GM10847 (cell line): ENCODE data around the gene LNP1.

Experiments
- POLR2A ChIP-seq: IDR thresholded peaks from 2 replicates; pipeline ENCODE4 v1.6.1; 2011; ENCODE audit not compliant: insufficient read length; ENCODE audit errors: extremely low read depth

The LNP1 gene

DNA sequence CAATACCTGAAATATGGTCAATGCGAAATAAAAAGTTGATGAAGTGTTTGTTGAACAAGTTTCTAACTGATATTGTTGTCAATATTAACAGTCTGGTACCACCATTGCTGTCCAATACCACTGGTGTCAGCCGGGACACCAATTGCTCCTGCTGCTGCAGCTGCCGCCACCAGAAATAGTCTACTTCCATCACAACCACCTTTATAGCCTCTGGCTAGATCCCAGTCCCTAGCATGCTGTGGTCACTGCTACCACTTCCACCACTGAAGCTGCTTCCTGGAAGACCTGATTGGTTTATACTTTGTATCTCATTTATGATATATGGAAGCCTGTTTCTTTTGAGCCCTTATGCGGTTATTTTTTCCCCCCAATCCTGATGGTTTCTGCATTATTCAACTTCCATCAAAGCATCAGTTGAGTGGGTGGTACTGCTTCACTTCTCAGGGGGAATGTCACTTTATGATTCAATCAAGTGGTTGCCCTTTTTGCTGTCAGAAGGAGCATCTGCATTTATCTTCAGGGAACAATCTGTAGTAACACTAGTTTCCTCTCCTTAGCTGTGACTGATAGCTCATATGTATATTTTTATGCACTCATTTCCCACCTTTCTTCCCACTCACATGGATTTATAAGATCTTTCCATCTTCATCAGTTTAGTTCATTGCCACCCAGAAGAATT lies 11.7 kb downstream of the LNP1 start:
- TF ChIP-seq POLR2A = no peak

DNA sequence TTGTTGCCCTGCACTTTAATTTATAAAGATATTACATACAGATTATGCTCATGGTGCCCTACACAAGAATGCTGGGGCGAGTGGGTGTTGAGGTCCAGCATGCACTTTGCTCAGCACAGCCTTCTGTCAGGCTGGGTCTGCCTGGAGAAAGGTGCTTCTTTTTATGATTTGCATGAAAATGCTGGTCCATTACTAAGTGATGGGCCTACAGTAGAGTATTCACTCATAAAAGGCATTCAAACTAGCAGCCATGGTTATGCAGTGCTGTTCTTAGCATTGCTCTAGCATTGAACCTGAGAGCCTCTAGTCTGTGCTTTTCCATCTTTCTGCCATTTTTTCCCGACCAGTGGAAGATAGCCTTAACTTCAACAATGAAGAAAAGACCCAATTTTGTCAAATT lies 12.3 kb downstream of the LNP1 start:
- TF ChIP-seq POLR2A = no peak

DNA sequence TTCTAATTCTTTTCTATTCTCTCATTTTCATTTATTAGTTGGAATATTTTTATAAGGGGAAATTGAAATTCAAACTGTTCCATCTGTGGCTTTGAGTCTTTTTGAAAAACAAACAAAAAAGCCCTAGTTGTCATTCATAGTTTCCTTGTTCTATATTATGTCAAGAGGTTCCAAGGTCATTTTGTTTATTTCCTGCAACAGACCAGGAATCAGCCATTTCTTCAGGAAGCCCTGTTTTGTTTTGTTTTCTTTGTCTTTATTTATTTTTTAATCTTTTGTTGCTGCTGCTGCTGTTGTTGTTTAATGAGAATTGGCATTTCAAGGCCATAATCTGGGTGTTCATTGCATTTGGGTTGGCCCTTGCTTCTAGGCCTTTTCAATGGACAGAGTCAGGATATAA lies 14.8 kb downstream of the LNP1 start:
- no peak for TF ChIP-seq POLR2A

DNA sequence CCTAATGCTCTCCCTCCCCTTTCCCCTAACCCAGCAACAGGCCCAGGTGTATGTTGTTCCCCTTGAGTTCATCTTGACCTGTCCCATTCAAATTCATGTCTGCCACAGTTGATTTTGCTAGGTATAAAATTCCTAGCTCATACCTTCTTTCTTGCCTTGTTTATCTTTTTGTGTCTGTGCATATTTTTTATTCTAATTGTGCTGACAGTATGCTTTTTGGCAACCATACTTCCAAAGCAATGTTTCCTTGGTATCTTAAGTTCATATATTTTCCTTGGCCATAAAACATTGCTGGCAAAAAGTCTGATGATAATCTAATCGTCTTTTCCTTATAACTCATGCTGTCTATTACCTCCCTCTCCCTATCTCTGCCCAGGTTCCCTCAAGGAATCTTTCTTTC lies 15.5 kb downstream of the LNP1 start:
- TF ChIP-seq POLR2A = no peak

DNA sequence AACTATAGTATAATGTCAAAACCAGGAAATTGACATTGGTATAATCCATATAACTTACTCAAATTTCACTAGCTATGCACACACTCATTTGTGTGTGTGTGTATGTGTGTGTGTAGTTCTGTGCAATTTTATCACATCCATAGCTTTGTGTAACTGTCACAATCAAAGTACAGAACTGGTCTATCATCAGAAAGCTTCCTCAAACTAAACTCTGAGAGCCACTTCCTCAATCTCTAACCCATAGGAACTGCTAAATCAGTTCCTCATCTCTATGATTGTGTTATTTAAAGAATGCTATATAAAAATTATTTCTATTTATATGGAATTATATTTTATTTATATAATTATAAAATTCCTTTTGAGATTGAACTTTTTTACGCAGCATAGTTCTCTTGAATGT lies 18.1 kb downstream of the LNP1 start:
- no peak for TF ChIP-seq POLR2A

DNA sequence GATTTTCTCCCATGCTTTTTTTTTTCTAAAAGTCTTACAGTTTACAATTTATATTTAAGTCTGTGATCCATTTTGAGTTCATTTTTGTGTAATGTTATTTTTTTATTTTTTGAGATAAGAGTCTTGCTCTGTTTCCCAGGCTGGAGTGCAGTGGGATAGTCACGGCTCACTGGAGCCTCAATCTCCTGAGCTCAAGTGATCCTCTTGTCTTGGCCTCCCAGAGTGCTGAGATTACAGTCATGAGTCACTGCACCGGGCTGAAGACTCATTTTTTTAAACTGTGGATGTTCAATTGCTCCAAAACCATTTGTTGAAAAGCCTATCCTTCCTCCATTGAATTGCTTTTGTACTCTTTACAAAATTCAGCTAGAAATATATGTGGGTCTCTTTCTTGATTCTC lies 19.5 kb downstream of the LNP1 start:
- TF ChIP-seq POLR2A = no peak

DNA sequence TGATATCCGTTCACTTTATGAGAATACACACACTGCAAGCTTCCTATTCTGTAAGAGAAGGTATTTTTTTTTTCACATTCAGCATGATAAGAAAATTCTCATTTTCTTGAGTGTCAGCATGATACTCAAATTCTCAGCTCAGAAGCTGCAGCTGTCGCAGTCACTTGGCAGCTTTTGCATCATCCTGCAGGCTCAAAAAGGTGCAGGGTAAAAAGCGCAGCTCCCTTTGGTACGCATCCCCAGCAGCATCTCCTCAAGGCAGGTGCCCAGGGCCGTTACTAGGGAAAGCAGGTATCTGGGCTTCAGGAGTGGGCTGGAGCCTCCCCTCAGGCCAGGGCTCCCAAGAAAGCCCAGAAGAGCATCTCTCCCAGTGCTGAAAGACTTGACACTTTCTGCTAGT lies 22.3 kb downstream of the LNP1 start:
- TF ChIP-seq POLR2A = no peak

DNA sequence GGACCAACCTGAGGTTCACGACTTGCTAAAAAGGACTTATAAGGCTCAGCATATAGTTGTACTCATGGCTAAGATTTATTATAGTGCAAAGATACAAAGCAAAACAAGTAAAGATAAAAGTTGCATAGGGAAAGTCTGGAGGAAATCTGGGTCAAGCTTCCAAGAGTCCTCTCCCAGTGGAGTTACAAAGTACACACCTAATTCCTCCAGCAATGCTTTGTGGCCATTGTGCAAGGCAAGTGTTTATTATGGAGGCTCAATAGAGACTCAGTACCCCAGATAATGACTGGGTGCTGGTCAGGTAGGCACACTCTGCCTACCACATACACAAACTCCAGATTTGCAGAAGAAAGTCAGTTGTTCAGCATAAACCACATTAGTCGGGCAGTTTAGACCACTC lies 22.9 kb downstream of the LNP1 start:
- no peak for TF ChIP-seq POLR2A

DNA sequence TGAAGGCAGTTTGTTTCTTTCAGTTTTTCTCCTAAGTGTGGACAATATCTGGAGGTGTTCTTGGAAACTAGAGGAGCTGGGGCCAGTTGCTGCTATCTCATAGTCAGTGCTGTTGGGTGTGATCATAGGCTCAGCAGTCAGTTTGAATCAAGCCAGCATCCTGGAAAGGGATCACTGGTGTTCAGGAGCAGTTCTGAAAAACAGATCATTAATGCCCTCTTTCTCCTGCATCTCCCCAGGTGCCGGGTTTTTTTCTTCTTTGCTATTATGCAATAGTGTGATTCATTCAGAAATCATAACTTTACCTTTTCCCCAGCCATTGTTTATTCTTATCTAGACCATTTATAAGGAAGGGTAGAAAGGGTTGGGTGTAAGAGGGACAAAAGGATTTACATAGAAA lies 24.0 kb downstream of the LNP1 start:
- no peak for TF ChIP-seq POLR2A

DNA sequence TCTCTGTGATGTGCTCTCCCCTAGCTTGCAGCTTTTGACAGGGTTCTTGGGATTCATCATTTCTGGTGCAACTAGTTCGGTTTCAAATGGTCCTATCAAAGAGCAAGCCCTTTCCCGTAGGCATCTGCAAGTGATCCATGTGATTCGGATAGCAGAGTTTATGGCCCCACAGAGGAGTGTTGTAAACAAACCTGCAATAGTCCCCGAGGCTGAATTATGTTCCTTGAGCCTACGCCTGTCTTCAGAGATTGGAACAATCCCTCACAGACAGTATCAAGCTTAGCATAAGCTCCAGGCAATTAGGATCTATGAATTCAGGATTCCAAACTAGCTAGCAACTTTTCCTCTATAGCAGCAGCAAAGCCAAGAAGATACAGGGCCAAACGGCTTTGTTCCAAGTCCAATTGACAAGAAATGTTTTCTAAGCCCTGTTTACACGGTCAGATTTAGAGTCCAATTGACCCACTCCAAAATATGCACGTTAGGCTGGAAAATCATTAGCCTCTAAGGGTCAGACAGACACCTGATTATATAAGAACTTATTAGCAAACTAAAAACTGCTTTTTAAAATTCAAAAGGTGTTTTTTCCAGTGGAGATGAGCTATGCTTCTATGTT lies 24.8 kb downstream of the LNP1 start:
- no peak for TF ChIP-seq POLR2A

DNA sequence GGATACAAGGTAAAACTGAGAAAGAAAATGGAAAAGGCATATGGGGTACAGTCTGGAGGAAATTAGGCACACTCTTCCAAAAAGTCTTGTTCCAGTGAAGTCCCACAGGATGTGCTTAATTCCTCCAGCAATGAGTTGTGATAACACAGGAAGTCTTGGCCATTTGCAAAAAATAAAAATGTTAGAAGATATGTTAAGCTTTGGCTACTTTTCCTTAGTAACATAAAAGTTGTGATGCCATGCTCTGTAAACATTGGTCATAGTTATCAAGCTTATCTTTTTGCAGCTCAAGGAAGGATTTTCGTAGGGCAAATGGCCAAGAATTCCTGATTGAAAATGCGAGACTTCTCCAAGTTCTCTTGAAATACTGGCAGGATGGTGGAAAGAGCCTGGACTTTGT lies 26.4 kb downstream of the LNP1 start:
- no peak for TF ChIP-seq POLR2A

DNA sequence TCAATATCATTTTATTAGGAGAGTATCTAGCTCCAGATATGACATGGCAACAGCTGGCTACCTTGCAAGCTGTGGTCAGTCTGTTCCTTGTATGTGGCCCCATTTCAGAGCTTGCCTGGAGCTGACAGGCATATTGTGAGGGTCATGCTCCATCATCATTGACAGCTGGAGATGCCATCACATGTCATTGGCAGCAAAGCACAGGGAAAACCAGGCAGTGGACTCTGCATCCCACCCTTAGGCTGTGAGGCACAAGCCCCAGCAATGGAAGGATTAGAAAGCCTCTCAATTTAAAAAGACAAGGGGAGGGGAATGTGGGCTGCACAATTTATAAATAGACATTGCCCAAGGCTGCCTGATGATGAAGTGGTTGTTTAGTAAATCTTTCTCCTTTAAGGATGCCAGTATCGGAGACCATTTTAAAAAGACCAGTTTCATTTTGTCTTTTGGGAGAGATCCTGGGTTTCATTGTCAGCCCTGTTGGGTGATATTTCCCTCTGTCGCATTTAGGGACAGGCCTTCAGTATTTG lies 27.9 kb downstream of the LNP1 start:
- TF ChIP-seq POLR2A = no peak

DNA sequence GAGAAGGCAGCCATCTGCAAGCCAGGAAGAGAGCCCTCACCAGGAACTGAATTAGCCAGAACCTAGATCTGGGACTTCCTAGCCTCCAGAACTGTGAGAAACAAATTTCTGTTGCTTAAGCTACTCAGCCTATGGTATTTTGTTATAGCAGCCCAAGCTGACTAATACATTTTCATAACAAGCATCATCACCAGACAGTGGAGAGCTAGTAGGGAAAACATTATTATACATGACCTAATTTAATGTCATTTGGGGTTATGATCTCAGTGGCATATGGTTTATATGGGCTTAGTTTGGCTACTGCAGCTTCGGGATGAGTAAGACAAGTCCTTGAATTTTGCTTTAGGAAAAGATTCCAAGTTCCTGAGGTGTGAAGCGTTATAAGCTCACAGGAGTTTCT lies 35.6 kb downstream of the LNP1 start:
- no peak for TF ChIP-seq POLR2A

DNA sequence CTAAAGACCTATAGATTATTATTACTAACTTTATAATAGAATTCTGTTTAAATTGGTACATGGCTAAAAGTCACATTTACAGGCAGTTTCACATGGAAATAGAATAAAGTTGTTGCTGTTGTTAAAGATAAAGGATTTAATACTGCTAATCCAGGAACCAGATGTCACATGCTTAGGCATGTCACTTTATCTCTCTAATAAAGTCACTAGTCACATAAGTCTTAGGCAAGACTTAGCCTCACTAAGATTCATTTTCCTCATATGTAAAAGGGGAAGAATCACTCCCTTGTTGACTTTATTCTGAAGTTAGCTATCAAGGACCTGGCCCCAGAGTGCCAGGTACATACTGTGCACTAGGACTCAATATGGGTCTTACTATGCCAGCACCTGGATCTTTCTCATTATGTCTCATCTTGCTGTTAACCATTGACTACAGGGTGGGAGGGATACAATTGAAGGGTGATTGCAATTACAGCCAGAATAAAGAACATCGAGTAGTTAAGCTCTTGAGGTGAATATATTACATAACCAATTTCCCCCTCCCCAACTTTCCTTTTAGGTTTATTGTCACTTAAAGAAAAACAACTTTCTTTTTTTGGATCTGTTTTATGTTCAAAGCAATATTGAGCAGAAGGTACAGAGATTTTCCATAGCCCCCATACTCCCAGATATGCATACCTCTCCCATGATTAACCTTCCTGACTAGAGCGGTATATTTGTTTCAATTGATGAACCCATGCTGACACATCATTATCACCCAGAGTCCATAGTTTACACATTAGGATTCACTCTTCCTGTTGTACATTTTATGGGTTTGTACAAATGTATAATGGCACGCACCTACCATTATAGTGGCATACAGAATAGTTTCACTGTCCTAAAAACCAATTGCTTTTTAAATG lies 36.6 kb downstream of the LNP1 start:
- no peak for TF ChIP-seq POLR2A

DNA sequence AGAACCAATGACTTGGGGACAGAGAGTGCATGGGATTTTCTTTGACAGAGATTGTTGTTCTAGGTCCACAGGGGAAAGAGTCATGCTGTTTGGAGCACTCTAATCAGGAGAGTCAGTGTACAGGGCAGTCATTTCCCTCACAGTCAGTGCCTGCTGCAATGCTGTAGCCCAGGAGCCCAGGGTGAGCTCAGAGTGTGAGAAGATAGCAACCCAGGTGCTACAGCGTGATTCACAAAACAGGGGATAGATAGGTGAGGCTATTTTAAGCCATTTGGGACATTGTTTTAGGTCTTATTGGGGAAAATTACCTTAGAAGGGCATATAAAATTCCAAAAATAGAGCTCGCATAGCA lies 37.3 kb downstream of the LNP1 start:
- TF ChIP-seq POLR2A = no peak

DNA sequence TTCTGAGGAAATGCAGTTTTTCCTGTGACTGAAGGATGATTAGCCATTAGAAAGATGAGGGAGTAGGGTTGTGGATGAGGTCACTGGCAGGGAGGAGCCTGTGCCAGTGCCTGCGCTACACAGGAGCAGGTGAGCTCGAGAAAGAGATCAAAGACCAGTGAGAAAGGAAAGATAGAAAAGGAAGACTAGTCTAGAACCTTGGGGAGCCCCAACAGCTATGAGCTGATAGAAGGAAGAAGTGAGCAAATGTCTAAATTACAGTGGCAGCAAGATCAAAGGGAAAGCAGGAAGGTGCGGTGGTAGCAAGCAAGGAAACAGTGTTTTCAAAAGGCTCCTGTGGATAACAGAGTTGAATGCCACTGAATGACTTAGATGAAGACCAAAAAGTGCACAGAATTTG lies 39.6 kb downstream of the LNP1 start:
- no peak for TF ChIP-seq POLR2A
